HG03159 (cell line): ENCODE data around the gene JAM2.
"Not testable (repeated sequence)": the region's sequence is repeated elsewhere in the genome, so short reads cannot be mapped to it uniquely, and the experiment has no call there.

Experiments
- ATAC-seq: cut with Tn5 transposase; IDR thresholded peaks from one replicate; pipeline ENCODE4 v1.9.1; 2021; ENCODE audit warnings: mild to moderate bottlenecking, moderate library complexity; ENCODE audit not compliant: unreplicated experiment

The JAM2 gene

DNA sequence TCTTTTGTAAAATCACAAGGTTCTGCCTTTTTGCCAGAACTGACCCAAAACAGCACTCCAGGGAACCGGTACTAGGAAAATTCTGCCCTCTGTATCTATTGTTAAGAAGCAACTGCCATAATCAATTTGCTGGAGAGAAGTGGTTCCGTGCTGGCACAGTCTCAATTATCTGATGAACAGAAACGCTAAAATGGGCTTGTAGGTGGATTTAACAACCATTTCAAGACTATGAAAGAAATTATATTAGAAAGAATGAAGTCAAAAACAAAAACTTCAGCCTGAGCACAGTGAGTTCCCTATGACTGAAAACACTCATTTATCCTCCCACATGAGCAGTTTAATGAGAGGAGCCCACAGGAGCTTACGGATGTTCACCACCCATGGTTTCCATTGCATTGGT lies 4.4 kb downstream of the JAM2 start:
- no peak for ATAC-seq

DNA sequence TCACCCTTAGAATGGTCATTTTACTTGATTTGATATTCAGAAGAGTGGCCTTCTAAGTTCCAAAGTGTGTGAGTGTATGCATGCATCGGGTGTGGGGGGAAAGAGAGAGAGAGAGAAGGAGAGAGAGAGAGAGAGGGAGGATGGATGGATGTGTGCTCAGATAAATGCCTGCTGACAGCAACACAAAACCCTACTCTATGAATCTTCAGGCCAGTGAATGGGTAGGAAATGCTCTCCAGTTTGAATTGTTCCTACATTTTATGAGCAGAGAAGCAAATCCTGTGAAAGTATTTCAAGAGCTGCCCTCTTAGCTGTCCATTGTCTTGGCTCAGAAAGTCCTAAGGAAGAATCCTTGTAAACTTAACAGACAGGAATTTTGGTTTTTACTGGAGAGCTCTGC lies 7.4 kb downstream of the JAM2 start:
- no peak for ATAC-seq

DNA sequence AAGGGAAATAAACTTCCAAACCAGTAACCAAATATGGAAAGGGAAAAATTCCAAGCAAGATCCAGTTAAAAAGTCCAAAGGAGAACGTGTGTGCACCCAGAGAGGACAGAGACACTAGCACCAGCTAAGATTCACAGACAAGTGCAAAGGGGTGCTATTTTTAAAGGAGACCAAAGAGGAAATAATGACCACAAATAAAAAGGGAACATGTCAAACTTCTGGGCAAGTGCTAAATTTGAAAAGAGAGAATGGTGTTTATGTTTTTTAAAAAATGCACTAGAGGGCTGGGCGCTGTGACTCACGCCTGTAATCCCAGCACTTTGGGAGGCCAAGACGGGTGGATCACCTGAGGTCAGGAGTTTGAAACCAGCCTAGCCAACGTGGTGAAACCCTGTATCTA lies 8.6 kb downstream of the JAM2 start:
- ATAC-seq = no peak

DNA sequence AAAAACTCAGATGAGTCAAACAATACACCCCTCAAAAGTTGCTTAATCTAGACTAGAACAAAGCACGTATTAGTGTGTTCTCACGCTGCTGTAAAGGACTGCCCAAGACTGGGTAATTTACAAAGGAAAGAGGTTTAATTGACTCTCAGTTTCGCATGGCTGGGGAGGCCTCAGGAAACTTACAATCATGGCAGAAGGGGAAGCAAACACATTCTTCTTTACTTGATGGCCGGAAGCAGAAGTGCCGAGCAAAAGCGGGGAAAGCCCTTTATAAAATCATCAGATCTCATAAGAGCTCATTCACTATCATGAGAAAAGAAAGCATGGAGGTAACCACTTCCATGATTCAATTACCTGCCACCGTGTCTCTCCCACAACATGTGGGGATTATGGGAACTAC lies 10.1 kb downstream of the JAM2 start:
- ATAC-seq = no peak

DNA sequence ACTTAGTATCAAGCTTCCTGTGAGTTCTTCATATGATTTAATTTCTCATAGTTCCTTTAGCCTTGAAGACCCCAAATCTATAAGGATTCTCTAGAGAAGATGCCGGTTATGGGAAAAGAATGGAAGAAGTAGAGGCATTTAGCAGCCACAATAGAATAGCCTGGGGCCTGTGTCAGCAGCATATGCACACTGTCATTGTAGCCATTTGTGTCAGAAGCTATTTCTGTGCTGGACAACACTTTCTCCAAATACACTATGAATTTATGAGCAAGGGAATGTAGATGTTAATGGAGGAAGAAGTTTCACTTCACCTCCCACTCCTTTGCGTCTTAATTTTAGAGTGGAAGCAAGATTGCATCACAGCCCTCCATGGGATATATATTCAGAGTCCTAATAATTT lies 17.4 kb downstream of the JAM2 start:
- ATAC-seq = no peak

DNA sequence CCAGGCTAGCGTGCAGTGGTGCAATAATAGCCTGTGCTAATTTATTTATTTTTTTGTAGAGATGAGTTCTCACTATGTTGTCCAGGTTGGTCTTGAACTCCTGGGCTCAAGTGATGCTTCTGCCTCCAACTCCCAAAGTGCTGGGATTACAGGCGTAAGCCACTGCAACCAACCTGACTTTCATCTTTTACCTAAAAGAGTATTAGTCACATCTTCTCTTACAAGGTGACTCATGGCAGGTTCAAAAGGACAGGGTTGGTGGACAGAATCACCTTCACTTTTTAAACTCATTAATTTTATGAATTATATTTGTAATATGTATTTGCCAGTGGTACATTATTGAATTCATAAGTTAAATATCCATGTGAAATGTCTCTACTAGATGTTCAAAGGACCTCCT lies 18.1 kb downstream of the JAM2 start:
- ATAC-seq = no peak

DNA sequence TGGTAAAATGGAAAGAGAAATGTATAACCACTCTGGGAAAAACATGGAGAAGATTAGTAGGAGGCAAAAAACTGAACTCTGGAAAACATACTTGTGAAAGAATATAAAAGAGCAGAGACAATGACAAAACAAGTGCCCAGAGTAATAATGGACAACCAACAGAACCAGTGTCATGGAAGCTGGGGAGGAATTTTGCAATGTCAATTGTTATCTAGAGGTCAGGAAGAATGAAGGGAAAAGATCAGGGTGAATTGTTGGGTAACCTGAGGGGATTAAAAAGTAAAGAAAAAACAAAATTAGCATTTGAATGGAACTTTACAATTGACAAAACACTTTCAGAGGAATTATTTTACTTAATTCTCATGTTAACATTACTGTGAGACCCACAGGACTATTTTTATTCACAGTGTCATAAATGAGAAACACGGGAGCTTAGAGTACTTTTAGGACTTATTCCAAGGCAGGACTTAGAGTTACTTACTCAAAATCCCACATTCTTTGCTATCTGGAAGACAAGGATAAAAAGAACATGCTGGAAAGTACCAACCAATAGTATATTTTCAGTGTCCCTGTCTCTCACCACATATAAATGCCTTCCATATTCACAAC lies 19.5 kb downstream of the JAM2 start:
- no peak for ATAC-seq

DNA sequence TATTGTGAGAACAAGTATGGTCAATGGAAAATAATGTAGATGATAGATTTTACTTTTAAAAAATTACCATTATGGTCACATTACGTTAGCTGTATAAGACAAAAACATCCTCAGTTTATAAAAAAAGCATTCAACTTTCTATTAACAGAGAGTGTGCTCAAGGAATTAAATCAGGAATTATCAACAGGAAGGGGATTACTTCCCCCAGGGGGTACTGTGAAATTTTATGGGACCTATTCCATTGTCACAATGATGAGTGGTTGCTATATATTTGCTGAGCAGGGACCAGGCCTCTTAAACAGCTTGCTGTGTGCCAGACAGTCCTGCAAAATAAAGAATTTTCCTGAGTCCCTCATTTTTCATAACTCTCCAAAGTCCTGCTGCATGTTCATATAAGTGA lies 21.2 kb downstream of the JAM2 start:
- no peak for ATAC-seq

DNA sequence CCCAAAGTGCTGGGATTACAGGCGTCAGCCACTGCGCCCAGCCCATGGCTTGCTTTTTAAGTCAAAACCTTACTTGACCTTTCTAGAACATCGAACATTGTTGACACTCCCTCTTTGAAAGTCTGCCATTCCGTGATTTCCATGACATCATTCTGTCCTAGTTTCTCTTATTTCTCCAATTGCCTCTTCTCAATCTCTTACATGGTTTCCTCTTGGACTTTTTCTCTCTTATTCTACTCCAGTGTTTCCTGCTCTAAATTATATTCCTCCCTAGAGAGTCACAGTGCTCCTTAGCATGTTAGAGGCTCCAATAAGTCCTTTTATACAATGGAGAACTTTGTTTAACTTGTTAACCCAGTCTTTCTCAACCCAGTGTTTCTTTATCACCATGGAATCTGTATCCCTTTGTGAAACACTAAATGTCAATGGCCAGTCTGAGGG lies 25.5 kb downstream of the JAM2 start:
- no peak for ATAC-seq

DNA sequence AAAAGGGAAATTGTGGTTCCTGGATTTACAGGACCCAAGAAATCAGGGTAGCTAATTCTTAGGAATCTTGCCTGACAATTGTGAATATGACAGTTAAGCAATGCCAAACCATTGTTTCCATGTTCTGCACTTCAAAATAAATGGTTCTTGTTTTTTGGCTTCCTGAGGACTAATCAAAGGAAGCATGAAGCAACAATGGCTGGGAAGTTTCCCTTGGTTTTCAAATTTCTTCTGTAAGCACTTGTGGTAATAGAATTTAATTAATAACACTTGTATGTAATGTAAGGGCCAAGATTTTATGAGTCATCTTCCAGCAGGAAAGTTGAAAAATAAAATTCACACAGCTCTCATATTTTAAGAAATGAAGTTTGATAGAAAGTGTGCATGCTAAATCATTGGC lies 31.7 kb downstream of the JAM2 start:
- no peak for ATAC-seq

DNA sequence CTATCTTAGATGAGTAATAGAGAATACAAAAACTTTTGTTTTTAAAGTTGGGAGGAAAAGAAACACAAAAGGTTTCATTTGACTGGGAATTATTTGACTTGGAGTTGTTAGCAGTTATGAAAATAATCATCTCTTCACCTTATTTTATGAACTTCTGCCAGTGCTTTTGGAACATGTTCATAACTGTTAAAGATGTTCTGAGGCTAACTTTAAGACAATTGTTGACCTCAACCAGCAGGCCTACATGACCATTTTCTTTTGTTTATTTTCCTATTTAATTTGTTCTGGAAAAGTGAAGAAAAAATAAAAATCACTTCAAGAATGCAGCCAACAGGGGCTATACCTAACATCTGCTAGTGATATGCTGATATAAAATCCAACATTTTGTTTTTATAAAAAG lies 37.4 kb downstream of the JAM2 start:
- ATAC-seq = no peak

DNA sequence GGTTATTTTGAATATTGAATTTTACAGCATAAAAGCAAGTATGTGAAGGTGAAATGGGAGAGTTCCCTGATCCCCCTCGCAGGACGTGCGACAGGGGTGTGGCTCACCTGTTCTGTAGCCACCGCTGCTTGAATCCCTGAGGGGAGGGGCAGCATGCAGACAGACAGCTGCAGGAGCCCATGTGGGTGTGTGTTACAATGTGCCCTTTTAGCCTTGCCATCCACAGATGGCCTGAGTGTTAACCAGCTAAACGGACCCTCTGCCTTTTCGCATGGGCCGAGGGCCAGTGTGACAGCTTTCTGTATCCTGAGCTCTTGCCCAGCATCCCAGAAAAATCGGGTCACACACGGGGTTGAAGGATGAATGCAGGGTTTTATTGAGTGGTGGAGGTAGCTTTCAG lies 43.3 kb downstream of the JAM2 start:
- no peak for ATAC-seq

DNA sequence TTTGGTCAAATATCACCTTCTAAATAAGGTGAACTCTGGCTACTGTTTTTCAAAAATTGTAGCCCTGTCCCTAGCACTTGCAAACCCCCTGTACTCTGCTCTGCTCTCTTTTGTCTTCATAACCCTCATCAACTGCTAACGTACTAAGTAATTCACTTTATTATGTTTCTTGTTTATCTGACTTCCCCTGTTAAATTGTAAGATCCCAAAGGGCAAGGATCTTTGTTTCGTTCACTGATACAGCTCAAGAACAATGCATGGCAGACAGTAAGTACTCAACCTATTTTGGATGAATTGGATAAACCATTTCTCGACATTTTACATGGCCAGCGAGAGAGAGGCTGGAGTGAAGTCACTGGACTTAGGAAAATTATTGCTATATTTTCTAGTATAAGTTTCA lies 48.7 kb downstream of the JAM2 start:
- no peak for ATAC-seq

DNA sequence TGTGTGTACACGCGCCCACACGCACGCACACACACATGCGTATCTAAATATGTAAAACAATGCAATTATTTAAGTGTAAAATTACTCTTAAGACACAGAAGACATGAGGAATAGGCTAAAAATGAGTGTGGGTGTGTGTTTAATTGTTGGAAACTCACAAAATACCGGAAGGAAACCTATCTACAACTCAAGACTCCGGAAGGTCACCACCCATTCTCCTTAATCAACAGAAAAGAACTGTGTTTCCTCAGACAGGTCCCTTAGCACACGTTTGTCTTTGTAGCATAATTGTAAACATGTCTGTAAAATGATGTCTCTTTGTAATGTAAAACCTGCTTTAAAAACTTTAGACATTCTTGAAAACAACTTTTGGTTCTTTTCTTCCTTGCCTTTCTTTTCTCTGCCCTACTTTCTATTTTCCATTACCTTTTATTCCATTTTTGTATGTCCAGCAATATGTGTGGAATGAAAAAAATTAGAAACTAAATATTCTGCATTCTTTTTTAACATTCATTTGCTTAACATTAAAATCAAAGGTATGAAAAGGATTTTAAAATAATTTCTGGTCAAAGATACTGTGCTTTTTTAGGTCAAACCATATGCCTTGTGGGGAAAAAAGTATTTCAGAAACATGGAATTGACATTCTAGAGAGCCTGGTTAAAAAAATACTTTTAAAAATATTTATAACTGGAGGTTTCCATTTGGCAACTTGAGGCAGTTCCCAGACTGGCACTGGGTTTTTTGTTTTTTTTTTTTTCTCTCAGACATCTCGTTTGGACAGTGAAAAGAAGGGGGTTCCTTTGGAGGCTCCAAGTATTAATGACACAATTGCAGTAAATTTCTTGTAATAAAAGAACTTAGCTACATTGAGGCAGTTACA lies 49.5 kb downstream of the JAM2 start:
- ATAC-seq = no peak

DNA sequence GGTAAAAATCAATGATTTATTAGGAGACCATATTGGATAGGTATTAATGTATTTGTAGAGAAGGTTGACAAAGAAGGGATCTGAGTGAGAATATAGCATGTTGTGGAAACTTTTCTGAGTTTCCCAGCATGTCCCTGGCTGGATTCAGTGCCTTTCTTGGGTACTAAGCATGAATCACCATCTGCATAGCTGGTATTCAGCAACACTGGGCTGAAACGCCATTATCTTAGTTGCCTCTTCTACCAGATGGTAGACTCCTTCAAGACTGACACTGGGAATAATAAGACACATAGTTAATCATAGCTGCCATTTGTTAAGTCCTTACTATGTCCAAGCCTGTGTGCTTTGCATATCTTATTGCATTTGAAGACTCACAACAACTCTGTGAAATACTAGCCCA lies 50.2 kb downstream of the JAM2 start:
- no peak for ATAC-seq

DNA sequence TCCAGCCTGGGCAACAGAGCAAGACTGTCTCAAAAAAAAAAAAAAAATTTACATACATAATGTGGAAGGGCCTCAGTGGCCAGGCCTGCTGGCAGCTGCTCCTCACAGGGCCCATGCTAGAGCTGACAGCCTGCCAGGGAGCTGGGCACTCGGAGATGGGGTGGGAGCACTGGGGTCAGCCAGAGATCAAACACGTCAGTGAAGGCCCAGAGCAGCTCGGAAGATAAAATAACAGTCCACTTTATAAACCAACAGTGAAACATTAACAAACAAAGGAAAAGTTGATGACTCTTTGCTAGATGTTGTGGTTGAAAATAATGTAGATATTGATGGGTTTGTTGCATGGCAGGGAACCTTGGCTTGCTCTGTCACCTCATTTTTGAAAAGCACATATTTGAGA lies 52.9 kb downstream of the JAM2 start:
- ATAC-seq = no peak

DNA sequence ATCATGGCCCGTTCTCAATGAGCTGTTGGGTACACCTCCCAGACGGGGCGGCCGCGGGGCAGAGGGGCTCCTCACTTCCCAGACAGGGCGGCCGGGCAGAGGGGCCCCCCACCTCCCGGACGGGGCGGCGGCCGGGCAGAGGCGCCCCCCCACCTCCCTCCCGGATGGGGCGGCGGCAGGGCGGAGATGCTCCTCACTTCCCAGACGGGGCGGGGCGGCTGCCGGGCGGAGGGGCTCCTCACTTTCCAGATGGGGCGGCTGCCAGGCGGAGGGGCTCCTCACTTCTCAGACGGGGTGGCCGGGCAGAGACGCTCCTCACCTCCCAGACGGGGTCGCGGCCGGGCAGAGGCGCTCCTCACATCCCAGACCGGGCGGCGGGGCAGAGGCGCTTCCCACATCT lies 56.4 kb downstream of the JAM2 start:
- not testable (repeated sequence) for ATAC-seq

DNA sequence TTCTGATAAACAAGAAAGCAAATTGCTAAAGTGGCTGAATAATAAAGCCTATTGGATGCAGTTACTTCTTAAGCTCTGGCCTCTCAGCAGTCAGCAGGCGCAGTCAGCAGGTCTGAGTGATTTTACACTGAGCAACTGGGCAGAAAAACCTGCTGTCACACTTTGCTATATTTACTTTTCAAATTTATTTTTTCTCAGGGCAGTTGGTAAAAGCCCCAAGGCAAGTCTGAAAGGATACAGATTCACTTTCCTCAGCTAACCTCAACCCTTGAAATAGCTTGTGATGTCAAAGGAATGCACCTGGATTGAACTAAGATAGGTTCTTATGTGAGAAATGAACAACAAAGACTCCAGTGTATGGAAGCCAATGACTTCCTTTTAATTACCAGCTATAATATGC lies 61.7 kb downstream of the JAM2 start:
- no peak for ATAC-seq

DNA sequence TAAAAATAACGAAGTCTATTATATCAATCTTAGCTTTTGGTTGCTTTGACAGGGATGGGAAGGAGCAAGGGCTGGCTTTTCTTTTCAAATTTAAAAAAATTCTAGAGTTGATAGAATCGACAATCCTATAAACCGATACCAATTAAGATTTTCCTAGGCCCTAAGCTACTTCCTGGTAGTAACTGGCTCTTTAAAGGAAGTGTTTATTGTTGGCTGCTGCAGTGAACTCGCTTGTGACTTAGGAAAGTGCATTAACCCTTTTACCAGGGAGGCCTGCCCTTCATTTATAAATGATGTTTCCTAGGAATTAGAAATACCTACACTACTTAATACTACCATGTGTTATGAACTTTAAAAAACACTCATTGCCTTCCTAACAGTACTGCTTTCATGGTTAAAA lies 62.5 kb downstream of the JAM2 start:
- no peak for ATAC-seq

DNA sequence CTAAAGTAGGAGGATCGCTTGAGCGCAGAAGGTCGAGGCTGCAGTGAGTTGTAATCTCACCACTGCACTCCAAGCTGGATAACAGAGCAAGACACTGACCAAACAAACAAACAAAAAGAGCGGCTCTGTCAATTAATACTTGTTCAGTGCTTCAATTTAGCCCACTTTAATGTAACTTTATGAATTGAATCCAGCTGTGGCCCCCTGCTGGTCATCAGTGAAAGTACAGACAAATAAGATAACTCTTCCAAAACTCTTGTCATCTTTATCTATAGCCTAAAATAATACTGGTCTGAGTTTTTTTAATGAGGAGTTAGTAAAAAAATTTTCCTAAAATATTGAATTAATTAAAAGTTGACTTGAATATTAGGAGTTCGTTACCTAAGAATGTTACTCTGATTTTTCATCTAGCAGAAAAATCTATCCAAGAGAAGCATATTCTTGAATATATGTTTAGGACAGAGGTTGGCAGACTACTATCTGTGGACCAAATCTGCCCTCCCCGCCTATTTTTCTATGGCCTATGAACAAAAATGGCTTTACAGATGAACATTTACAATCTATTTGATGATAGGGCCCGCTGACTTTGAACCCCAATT lies 69.5 kb downstream of the JAM2 start:
- ATAC-seq = peak; percentile 65

DNA sequence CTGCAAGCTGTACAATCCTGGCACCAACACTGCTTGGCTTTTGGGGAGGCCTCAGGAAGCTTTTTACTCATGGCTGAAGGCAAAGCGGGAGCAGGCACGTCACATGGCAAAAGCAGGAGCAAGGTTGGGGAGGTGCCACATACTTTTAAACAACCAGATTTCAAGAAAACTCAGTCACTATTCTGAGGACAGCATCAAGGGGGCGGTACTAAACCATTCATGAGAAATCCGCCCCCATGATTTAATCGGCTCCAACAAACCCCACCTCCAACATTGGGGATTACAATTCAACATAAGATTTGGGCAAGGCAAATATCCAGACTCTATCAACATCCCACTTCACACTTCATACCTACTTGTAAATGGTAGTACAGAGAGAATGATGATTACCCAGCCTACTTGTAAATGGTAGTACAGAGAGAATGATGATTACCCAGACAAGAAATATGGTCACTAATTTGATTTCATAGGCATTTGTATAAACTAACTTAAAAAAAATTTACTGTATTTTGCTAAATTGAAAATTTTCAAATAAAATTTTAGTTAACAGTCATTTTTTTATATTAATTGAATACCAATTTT lies 70.7 kb downstream of the JAM2 start:
- ATAC-seq = no peak

DNA sequence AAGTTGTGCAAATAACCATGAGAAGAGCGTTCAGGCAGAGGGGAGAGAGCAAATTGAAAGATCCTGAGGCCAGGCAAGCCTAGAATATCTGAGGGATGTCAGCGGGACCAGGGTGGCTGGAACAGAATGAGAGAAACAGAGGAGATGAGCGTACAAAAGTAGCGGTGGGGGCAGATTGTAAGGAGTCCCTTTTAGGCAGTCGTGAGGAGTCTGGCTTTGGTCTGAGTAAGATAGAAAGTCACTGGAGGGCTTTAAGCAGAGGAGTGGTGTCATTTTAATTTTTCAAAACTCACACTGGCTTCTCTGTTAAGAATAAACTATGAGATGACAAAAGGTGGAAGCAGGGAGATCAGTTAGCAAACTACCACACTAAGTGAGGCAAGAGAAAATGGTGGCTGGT lies 71.5 kb downstream of the JAM2 start:
- ATAC-seq = no peak
